Ascending aorta (tissue), 2 donors: Measurements from ENCODE around the gene CEACAM16. TPM values are rescaled to one million over a fixed set of nuclear protein-coding genes. Genes with fewer than 3 reads are reported as not detected.
A peak's percentile ranks its signal among the peaks of the same experiment; 100 is the strongest.
"Not testable (repeated sequence)": the region's sequence is repeated elsewhere in the genome, so short reads cannot be mapped to it uniquely, and the experiment has no call there.

Experiments
- DNase-seq, 2 donors: peaks; one replicate each; pipeline ENCODE4 v3.0.0-alpha.2; 2019; ENCODE audit warnings: low spot score in 2 of 2
- H3K27ac ChIP-seq, 2 donors: fragments of 200-600 bp; sonication (generic); one replicate each; pipeline ENCODE4 v1.5.1; 2016 to 2017; ENCODE audit warnings: mild to moderate bottlenecking in 1 of 2
- H3K27me3 ChIP-seq: fragments of 200-600 bp; sonication (generic); one replicate; pipeline ENCODE4 v1.5.1; 2017
- H3K36me3 ChIP-seq, 2 donors: fragments of 200-600 bp; sonication (generic); one replicate each; pipeline ENCODE4 v1.5.1; 2016
- H3K4me1 ChIP-seq, 2 donors: fragments of 200-600 bp; sonication (generic); one replicate each; pipeline ENCODE4 v1.5.1; 2016 to 2017; ENCODE audit warnings: mild to moderate bottlenecking in 1 of 2
- H3K4me3 ChIP-seq, 2 donors: fragments of 200-600 bp; sonication (generic); one replicate each; pipeline ENCODE4 v1.5.1; 2016 to 2017; ENCODE audit warnings: mild to moderate bottlenecking in 1 of 2
- H3K9me3 ChIP-seq, 2 donors: fragments of 200-600 bp; sonication (generic); one replicate each; pipeline ENCODE4 v1.5.1; 2016
- CTCF ChIP-seq, 3 experiments: fragments of 200-600 bp in 2 of 3; fragments of 450-650 bp in 1 of 3; sonication (generic) in 2 of 3; IDR thresholded peaks; one replicate each; pipeline ENCODE4 v1.5.1; 2016 to 2019; ENCODE audit warnings: antibody characterized with exemption in 3 of 3, mild to moderate bottlenecking in 1 of 3, moderate library complexity in 1 of 3
- intact Hi-C: fragments of 100-400 bp; cut with DNase I; formaldehyde crosslinking; loops from one replicate; pipeline ENCODE4 v1.15.1; 2023
- total RNA-seq: library from RNA; depleted of rRNA; stranded (reverse); fragments of >200 nt; gene quantifications from one replicate; pipeline ENCODE4 v1.1.0, GENCODE V29; 2016

CEACAM16 gene
- total RNA-seq, 1 donor from 2014 or later, result not detected

DNA sequence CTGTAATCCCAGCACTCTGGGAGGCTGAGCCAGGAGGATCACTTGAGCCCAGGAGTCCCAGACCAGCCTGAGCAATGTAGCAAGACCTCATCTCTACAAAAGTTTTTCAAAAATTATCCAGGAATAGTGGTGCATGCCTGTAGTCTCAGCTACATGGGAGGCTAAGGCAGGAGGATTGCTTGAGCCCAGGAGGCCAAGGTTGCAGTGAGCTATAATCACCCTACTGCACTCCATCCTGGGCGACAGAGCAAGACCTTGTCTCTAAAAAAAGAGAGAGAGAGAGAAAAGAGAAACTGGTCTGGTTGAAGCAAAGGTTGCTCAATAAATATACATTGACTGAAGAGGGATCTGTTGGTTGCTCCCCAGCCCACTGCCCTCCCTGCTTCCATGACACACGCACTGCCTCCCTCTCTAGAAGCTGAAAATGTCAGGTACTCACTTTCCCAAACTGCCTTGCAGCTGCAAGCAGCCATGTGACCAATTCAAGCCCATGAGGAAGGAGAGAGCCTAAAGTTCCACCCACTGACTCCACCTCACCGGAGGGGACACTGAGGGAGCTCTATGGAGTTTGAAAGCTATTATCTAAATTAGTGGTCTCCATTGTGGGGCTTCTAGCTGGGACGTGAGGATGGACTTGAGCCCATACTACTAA lies 14.0 kb downstream of the CEACAM16 start:
- H3K4me3 ChIP-seq, result no peak overlapping the region
- TF ChIP-seq CTCF (IDR thresholded peaks at IDR 0.05), result no peak
- H3K9me3 ChIP-seq, result no peaks in the 10 kb centered on the region
- no peak for DNase-seq
- no peaks in the 10 kb centered on the region for H3K36me3 ChIP-seq
- H3K27me3 ChIP-seq, result no peaks in the 10 kb centered on the region
- intact Hi-C loops, result no loop called here
- no peak overlapping the region for H3K27ac ChIP-seq
- H3K4me1 ChIP-seq, result peaks cover 0 to 3% of the 10 kb centered on the region in 2 donors

- no peak for DNase-seq
- intact Hi-C loops, result loop anchor here (5.0 kb wide), 1 partner anchor 133 kb away; the partner anchor contains the start of gene NECTIN2
- Histone ChIP-seq H3K27ac (no peak overlapping the region), H3K9me3 (no peaks in the 10 kb centered on the region), H3K27me3 (no peaks in the 10 kb centered on the region), H3K4me1 (peaks cover 5 to 17% of the 10 kb centered on the region in 2 donors), H3K36me3 (no peaks in the 10 kb centered on the region), H3K4me3 (no peak overlapping the region)
- TF ChIP-seq CTCF (IDR thresholded peaks at IDR 0.05), result no peak
Measured at GRCh38 chr19:44714597-44715169, 15.7 kb downstream of the CEACAM16 start.

DNA sequence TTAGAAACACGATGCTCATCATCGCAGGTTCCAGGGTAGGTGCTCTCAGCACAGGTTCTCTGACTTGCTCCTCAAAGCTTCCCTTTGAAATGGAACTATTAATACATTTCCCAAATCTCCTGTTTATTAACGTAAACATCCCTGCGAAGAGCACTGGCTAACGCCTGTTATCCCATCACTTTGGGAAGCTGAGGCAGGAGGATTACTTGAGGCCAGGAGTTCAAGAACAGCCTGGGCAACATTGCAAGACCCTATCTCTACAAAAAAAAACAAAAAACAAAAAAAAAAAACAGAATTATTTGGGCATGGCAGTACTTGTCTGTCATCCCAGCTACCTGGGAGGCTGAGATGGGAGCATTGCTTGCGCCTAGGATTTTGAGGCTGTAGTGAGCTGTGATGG lies 18.7 kb downstream of the CEACAM16 start:
- DNase-seq, result no peak
- TF ChIP-seq CTCF (IDR thresholded peaks at IDR 0.05), result no peak
- Histone ChIP-seq H3K4me3 (no peak overlapping the region), H3K9me3 (no peaks in the 10 kb centered on the region), H3K27ac (peak overlapping the region in 1 of 2 donors; percentile 85), H3K4me1 (peaks cover 5 to 22% of the 10 kb centered on the region in 2 donors), H3K36me3 (no peaks in the 10 kb centered on the region), H3K27me3 (no peaks in the 10 kb centered on the region)
- intact Hi-C loops, result loop anchor here (1.0 to 5.0 kb wide), 2 partner anchors 28 to 130 kb away; partner anchors contain the start of gene NECTIN2

GRCh38 chr19:44718441-44719261 lies 19.7 kb downstream of the CEACAM16 start:
- H3K27me3 ChIP-seq, result no peaks in the 10 kb centered on the region
- intact Hi-C loops, result loop anchor here (1.0 to 5.0 kb wide), 2 partner anchors 29 to 129 kb away; partner anchors contain the start of gene NECTIN2
- H3K4me1 ChIP-seq, result peaks cover 5 to 22% of the 10 kb centered on the region in 2 donors
- DNase-seq, result peak in 1 of 2 donors; percentile 84
- H3K27ac ChIP-seq, result peak overlapping the region; percentile 67 to 85
- no peaks in the 10 kb centered on the region for H3K36me3 ChIP-seq
- H3K9me3 ChIP-seq, result no peaks in the 10 kb centered on the region
- H3K4me3 ChIP-seq, result peak overlapping the region; percentile 7 to 47
- TF ChIP-seq CTCF (IDR thresholded peaks at IDR 0.05), result no peak

GRCh38 chr19:44719262-44719701 lies 20.3 kb downstream of the CEACAM16 start:
- Histone ChIP-seq H3K27me3 (no peaks in the 10 kb centered on the region), H3K4me3 (no peak overlapping the region), H3K9me3 (no peaks in the 10 kb centered on the region), H3K4me1 (peaks cover 5 to 25% of the 10 kb centered on the region in 2 donors), H3K36me3 (no peaks in the 10 kb centered on the region), H3K27ac (peak overlapping the region; percentile 67 to 85)
- intact Hi-C loops, result loop anchor here (5.0 kb wide), 1 partner anchor 128 kb away; the partner anchor contains the start of gene NECTIN2
- no peak for TF ChIP-seq CTCF (IDR thresholded peaks at IDR 0.05)
- DNase-seq, result no peak

GRCh38 chr19:44720396-44720795 lies 21.4 kb downstream of the CEACAM16 start:
- DNase-seq, H3K27ac ChIP-seq, H3K36me3 ChIP-seq, H3K4me3 ChIP-seq, H3K9me3 ChIP-seq, H3K27me3 ChIP-seq: not testable (repeated sequence)
- intact Hi-C loops, result loop anchor here (5.0 kb wide), 1 partner anchor 37 kb away; no protein-coding TSS in a partner anchor
- H3K4me1 ChIP-seq, result peaks cover 5 to 36% of the 10 kb centered on the region in 2 donors
